NCI-H2196 treated with DMSO at 0.1 percent for 48 hours (cell line): ENCODE results near the gene C20orf204.
A peak's percentile ranks its signal among the peaks of the same experiment; 100 is the strongest.
"Not testable (repeated sequence)": the region's sequence is repeated elsewhere in the genome, so short reads cannot be mapped to it uniquely, and the experiment has no call there.

ENCODE experiments used
- DNase-seq: peaks from one replicate; lab custom pipeline; 2025; ENCODE audit not compliant: unreplicated experiment; lab: John Stamatoyannopoulos, UW

Gene C20orf204

DNA sequence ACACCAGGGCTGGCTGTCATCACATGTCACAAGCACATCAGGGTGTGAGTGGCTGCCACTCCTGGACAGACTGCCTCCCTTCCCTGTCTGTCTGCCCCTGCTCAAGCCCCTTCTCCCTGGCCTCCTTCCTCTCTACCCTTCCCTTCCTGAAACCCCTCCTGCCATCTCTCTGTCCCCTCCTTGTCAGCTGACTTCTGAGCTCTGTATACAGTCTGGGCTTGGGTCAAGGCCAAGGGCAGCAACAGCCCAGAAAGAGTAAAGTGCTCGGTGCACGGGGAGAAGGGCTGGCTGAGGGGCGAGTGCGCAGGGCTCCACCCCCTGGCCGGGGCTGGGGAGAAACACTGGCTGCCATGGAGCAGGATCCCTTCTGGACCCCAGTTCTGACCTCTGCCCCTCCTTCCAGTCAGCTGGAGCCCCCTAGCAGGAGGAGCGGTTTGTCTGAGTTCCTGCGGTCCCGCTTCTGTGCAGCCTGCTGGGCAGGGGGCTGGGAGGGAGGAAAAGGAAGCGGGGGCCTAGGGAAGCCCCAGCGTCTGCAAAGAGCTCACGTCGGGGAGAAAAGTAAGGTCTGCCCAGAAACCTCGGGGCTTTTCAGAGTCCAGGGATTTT lies 46.2 kb downstream of the C20orf204 start:
- DNase-seq: no peak

DNA sequence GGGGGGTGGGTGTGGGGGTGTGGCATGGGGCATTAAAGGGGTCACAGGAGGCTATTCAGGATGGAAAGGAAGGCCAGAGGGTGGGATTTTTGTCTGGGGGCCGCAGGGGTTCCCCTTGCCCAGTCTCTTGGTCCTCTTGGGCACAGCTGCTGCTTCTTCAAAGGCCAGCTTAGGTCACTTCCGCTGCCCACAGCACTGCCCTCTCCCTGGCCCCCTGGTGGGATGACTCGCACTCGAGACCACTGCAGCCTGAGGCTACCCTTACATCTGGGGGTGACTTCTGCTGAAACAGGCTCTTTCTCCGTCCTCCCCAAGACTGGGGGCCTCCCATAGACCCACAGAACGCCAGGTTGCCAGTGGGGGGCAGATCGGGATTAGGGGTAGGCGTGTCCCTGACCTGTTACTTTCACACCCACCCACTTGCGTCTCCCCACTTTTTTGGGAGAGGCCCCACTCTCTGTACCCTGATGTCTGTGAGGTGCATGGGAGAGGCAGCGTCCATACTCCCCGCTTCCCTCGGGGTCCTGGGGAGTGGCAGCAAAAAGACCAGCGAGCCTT lies 46.9 kb downstream of the C20orf204 start:
- no peak for DNase-seq

DNA sequence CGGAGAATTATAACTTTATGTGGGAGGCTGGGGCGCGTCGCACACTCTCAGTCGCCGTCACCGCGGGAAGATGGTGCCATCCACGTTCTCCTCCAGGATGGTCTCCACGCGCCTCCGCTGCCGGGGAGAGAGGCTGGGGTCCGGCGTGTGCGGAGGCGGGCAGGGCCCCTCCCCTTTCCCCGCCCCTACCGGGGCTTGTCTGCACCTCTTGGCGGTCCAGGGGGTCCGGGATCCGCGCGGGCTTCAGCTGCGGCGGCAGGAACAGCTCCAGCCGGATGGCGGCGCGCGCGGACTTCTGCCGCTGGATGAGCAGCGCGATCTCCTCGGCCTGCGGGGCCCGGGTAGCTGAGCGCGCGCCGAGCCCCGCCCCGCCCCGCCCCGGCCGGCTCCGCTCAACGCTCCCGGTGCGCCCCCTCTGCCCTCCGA lies 47.4 kb downstream of the C20orf204 start:
- peak; percentile 77 for DNase-seq

DNA sequence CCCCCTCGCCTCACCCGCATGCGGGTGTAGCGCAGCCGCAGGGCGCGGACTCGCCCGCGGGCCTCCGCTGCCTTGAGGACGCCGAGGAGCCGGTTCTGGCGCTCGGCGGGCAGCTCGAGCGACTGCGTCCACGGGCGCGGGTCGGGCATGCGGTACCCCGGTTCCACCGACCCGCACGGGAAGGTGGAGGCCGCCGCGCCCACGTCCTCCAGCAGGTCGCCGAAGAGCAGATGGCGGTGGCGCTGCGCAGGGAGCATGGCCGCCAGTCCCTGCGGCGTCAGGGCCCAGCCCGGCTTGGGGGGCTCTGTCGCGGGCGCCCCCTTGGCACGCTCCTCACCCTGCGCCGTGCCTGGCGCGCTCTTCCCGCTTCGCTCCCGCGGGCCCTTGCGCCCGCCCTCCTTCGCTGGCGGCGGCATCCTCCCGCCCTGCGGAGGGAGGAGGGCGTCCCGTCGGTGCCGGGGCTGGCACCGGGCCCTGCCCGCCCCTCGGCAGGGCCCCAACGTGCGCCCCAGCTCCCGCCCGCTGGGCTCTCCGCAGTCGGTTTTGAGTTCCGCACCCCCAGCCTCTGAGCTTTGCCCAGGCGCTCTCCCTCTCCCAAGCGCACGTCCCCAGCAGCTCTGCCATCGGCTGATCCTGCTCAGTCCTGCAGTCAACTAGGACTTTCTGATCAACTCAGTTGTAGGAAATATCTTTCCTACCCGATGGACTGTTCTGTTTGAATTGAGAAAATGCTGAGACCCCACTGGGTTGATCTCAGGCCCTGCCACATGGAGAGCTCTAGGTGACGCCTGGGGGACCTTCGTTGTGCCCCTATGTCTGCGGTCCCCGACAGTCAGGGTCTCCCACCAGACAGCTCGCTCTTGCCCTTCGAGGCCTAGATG lies 48.1 kb downstream of the C20orf204 start, which contains the start of gene LKAAEAR1:
LKAAEAR1 (minus strand) TSS at position 595 of the 881 bp plus-strand sequence; CDS start at position 416, 179 bp downstream.
- no peak for DNase-seq

DNA sequence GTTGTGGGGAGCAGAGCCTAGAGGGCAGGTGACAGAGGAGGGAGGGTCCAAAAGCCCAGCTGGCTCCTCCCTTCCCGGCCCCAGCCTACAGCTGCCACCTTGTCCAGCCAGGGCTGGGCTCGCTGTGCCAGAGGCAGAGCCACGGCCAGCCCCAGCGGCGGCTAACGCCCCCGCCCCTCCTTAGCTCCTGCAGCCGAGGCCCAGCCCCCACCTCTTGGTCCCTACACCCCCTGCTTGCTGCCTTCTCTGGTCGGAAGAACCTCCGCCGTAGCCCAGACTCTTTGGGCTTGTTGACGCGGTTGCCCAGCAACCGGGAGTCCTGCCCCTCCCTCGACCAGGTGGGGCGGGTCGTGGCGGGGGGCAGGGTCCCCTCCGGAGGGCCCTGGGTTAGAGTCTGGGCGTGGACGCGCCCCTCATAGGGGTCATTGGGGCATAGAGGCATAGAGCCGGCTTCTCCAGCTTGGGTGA lies 48.7 kb downstream of the C20orf204 start:
- peak; percentile 21 for DNase-seq

DNA sequence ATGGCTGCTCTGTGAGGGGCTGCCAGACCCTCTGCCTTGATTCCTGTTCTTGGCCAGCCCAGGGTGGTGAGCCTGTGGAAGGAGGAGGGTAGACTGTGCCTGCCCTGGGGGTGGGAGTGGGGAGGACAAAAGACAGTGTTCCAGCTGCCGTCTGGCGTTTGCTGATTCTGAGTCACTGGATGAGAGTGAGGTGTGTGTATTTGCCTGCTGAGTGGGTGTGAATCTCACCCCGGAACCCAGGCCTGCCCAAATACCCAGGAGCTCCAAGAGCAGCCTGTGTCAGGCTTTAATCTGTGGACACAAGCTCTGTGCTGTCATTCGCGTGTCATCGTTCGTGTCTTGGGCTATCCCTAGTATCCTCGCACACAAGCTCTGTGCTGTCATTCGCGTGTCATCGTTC lies 50.8 kb downstream of the C20orf204 start:
- no peak for DNase-seq

DNA sequence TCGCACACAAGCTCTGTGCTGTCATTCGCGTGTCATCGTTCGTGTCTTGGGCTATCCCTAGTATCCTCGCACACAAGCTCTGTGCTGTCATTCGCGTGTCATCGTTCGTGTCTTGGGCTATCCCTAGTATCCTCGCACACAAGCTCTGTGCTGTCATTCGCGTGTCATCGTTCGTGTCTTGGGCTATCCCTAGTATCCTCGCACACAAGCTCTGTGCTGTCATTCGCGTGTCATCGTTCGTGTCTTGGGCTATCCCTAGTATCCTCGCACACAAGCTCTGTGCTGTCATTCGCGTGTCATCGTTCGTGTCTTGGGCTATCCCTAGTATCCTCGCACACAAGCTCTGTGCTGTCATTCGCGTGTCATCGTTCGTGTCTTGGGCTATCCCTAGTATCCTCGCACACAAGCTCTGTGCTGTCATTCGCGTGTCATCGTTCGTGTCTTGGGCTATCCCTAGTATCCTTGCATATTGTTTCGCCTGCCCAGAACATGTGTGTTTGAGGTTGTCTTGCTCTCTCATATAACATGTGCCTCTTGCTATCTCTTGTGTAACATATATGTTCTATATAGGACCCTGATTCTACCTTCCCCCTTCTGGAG lies 51.3 kb downstream of the C20orf204 start:
- not testable (repeated sequence) for DNase-seq

DNA sequence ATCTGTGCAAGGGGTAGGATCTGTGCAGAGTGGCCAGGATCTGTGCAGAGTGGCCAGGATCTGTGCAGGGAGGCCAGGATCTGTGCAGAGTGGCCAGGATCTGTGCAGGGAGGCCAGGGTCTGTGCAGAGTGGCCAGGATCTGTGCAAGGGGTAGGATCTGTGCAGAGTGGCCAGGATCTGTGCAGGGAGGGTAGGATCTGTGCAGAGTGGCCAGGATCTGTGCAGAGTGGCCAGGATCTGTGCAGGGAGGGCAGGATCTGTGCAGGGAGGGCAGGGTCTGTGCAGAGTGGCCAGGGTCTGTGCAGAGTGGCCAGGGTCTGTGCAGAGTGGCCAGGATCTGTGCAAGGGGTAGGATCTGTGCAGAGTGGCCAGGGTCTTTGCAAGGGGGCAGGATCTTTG lies 52.6 kb downstream of the C20orf204 start:
- not testable (repeated sequence) for DNase-seq
